HCT116 (cell line): ENCODE measurements around the gene UVRAG.

Source experiments
- ATF3 ChIP-seq: IDR thresholded peaks from 2 replicates; pipeline ENCODE4 v1.6.1; 2012
- CEBPB ChIP-seq: IDR thresholded peaks from 2 replicates; pipeline ENCODE4 v1.6.1; 2012; ENCODE audit warnings: low read depth
- CTCF ChIP-seq, 3 experiments: fragments of 200-600 bp in 1 of 3; sonication (generic) in 1 of 3; IDR thresholded peaks in 2 of 3; conservative IDR thresholded peaks in 1 of 3; 2 replicates each; pipeline ENCODE4 v1.5.1; 2012 to 2017; ENCODE audit warnings: low read depth in 2 of 3, low read length in 2 of 3, antibody characterized with exemption in 1 of 3, borderline replicate concordance in 1 of 3, control low read depth in 1 of 3, mild to moderate bottlenecking in 1 of 3, mixed read lengths in 1 of 3, mixed run types in 1 of 3, moderate library complexity in 1 of 3; ENCODE audit not compliant: insufficient read depth in 1 of 3
- ELF1 ChIP-seq: IDR thresholded peaks from 2 replicates; pipeline ENCODE4 v1.6.1; 2012; ENCODE audit warnings: low read depth, borderline replicate concordance
- EZH2 ChIP-seq: fragments of 200-600 bp; sonication (generic); IDR thresholded peaks from 2 replicates; pipeline ENCODE4 v1.6.1; 2017; ENCODE audit warnings: antibody characterized with exemption, mixed run types
- FOSL1 ChIP-seq: IDR thresholded peaks from 2 replicates; pipeline ENCODE4 v1.6.1; 2012; ENCODE audit warnings: low read depth
- POLR2A ChIP-seq: IDR thresholded peaks from 2 replicates; pipeline ENCODE4 v1.7.0; 2011; ENCODE audit warnings: borderline replicate concordance; ENCODE audit not compliant: insufficient read depth, insufficient read length; ENCODE audit errors: extremely low read depth
- POLR2AphosphoS5 ChIP-seq: IDR thresholded peaks from 2 replicates; pipeline ENCODE4 v1.6.1; 2011; ENCODE audit warnings: mild to moderate bottlenecking, low read depth, low read length, moderate library complexity
- RAD21 ChIP-seq: IDR thresholded peaks from 2 replicates; pipeline ENCODE4 v1.6.1; 2012; ENCODE audit warnings: low read depth, mild to moderate bottlenecking
- REST ChIP-seq: IDR thresholded peaks from 2 replicates; pipeline ENCODE4 v1.6.1; 2012; ENCODE audit warnings: low read depth
- SIN3A ChIP-seq: IDR thresholded peaks from 2 replicates; pipeline ENCODE4 v1.6.1; 2012; ENCODE audit warnings: low read depth
- SP1 ChIP-seq: IDR thresholded peaks from 2 replicates; pipeline ENCODE4 v1.6.1; 2012; ENCODE audit warnings: low read depth
- YY1 ChIP-seq: IDR thresholded peaks from 2 replicates; pipeline ENCODE4 v1.6.1; 2011; ENCODE audit warnings: low read length, low read depth, moderate library complexity, mild to moderate bottlenecking; ENCODE audit not compliant: insufficient replicate concordance; ENCODE audit errors: extremely low read depth
- ZNF274 ChIP-seq: fragments of 200-500 bp; sonication (Bioruptor generic); IDR thresholded peaks from 2 replicates; pipeline ENCODE4 v1.6.1; 2014; ENCODE audit warnings: mild to moderate bottlenecking, low read depth, low read length, inconsistent platforms

DNA sequence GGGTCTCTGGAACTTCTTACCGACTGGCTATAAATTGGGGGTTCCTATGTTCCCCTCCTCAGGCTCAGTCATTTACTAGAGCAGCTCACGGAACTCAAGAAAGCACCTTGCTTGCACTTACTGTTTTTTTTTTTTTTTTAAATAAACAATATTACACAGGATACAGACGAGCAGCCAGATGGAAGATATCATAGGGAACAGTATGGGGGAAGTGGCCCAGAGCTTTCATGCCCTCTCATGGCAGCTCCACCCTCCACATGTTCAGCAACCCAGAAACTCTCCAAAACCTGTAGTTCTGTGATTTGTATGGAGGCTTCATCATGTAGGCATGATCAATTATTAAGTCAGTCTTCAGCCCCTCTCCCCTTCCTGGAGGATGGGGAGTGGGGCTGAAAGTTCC, 7.5 kb downstream of the UVRAG start:
- TF ChIP-seq EZH2 (no peak), POLR2A (no peak), ZNF274 (no peak), ATF3 (no peak), REST (no peak), RAD21 (no peak), CTCF (IDR thresholded peaks at IDR 0.05 in 2 of 3, conservative IDR thresholded peaks at IDR 0.05 in 1 of 3; ENCODE audit: borderline replicate concordance in 1 of 3, insufficient read depth in 1 of 3, low read depth in 2 of 3, low read length in 2 of 3) (no peak), YY1 (no peak), POLR2AphosphoS5 (no peak), CEBPB (no peak), SIN3A (no peak), SP1 (no peak), ELF1 (no peak), FOSL1 (no peak)
